ENCODE results near the gene SLC6A15.

The SLC6A15 gene

GRCh38 chr12:84840356-84840755 is 72.2 kb downstream of the SLC6A15 start:
- Histone ChIP-seq H4K20me1 (ENCODE audit: control insufficient read depth, insufficient read depth, low read depth, low read length) (no peaks in the 10 kb centered on the region), H3K4me1 (ENCODE audit: control insufficient read depth, low read length) (no peaks in the 10 kb centered on the region), H3K79me2 (ENCODE audit: control insufficient read depth, low read length) (no peaks in the 10 kb centered on the region), H3K4me3 (ENCODE audit: low read length) (no peak overlapping the region), H3F3A (ENCODE audit: control insufficient read depth, insufficient read depth) (no peaks in the 10 kb centered on the region), H3K36me3 (ENCODE audit: control insufficient read depth, low read length) (no peaks in the 10 kb centered on the region), H3K4me2 (ENCODE audit: low read length) (no peak overlapping the region), H3K27me3 (ENCODE audit: control insufficient read depth, low read length) (no peaks in the 10 kb centered on the region), H3K9me3 (ENCODE audit: control insufficient read depth, insufficient read depth, low read length) (no peaks in the 10 kb centered on the region), H3K9me2 (replicated peaks; ENCODE audit: control insufficient read depth, low read length) (no peaks in the 10 kb centered on the region), H3K27ac (ENCODE audit: low read depth, low read length) (no peak overlapping the region)
- no peak for TF ChIP-seq CTCF (IDR thresholded peaks at IDR 0.05; ENCODE audit: low read depth, low read length, poor library complexity, severe bottlenecking)

- H3F3A ChIP-seq (ENCODE audit: control insufficient read depth, insufficient read depth) = peaks cover 2% of the 10 kb centered on the region; the same call in 1 of the 2 replicates
- no peak overlapping the region for H3K4me2 ChIP-seq (ENCODE audit: low read length)
- H3K27me3 ChIP-seq (ENCODE audit: control insufficient read depth, low read length) = no peaks in the 10 kb centered on the region
- H3K4me3 ChIP-seq (ENCODE audit: low read length) = no peak overlapping the region
- no peaks in the 10 kb centered on the region for H3K9me2 ChIP-seq (replicated peaks; ENCODE audit: control insufficient read depth, low read length)
- H3K79me2 ChIP-seq (ENCODE audit: control insufficient read depth, low read length) = no peaks in the 10 kb centered on the region
- H4K20me1 ChIP-seq (ENCODE audit: control insufficient read depth, insufficient read depth, low read depth, low read length) = no peaks in the 10 kb centered on the region
- no peak for TF ChIP-seq CTCF (IDR thresholded peaks at IDR 0.05; ENCODE audit: low read depth, low read length, poor library complexity, severe bottlenecking)
- TF ChIP-seq EZH2phosphoT487 (IDR thresholded peaks at IDR 0.05; ENCODE audit: borderline replicate concordance, low read length) = no peak
- H3K4me1 ChIP-seq (ENCODE audit: control insufficient read depth, low read length) = peaks cover 49% of the 10 kb centered on the region
- no peaks in the 10 kb centered on the region for H3K36me3 ChIP-seq (ENCODE audit: control insufficient read depth, low read length)
- no peaks in the 10 kb centered on the region for H3K9me3 ChIP-seq (ENCODE audit: control insufficient read depth, insufficient read depth, low read length)
- no peak overlapping the region for H3K27ac ChIP-seq (ENCODE audit: low read depth, low read length)
Observed at GRCh38 chr12:84826925-84827324, 85.7 kb downstream of the SLC6A15 start.

- no peak for TF ChIP-seq EZH2phosphoT487 (IDR thresholded peaks at IDR 0.05; ENCODE audit: borderline replicate concordance, low read length)
- TF ChIP-seq CTCF (IDR thresholded peaks at IDR 0.05; ENCODE audit: low read depth, low read length, poor library complexity, severe bottlenecking) = no peak
- H3K27me3 ChIP-seq (ENCODE audit: control insufficient read depth, low read length) = no peaks in the 10 kb centered on the region
Observed at GRCh38 chr12:84825149-84825548, 87.5 kb downstream of the SLC6A15 start.

More at GRCh38 chr12:84825149-84825548, 87.5 kb downstream of the SLC6A15 start:
- no peaks in the 10 kb centered on the region for H3K79me2 ChIP-seq (ENCODE audit: control insufficient read depth, low read length)
- H3K4me1 ChIP-seq (ENCODE audit: control insufficient read depth, low read length) = peaks cover 49% of the 10 kb centered on the region
- peaks cover 2% of the 10 kb centered on the region; the same call in 1 of the 2 replicates for H3F3A ChIP-seq (ENCODE audit: control insufficient read depth, insufficient read depth)
- peak overlapping the region; percentile 70 for H3K4me2 ChIP-seq (ENCODE audit: low read length)
- H3K9me3 ChIP-seq (ENCODE audit: control insufficient read depth, insufficient read depth, low read length) = no peaks in the 10 kb centered on the region
- H3K36me3 ChIP-seq (ENCODE audit: control insufficient read depth, low read length) = no peaks in the 10 kb centered on the region
- H4K20me1 ChIP-seq (ENCODE audit: control insufficient read depth, insufficient read depth, low read depth, low read length) = no peaks in the 10 kb centered on the region
- peak overlapping the region; percentile 68 for H3K27ac ChIP-seq (ENCODE audit: low read depth, low read length)
- H3K4me3 ChIP-seq (ENCODE audit: low read length) = peak overlapping the region; percentile 54
- H3K9me2 ChIP-seq (replicated peaks; ENCODE audit: control insufficient read depth, low read length) = no peaks in the 10 kb centered on the region

Measured in DOHH2 (cell line).